Raji (cell line): ENCODE measurements around the gene ZBTB7C.

Source experiments
- POLR2A ChIP-seq: IDR thresholded peaks from 2 replicates; pipeline ENCODE4 v1.6.1; 2011; ENCODE audit warnings: low read depth, low read length, control low read depth; ENCODE audit not compliant: insufficient read depth

ZBTB7C gene

GRCh38 chr18:48136051-48136826 is 272.9 kb downstream of the ZBTB7C start:
- TF ChIP-seq POLR2A: no peak

- no peak for TF ChIP-seq POLR2A
These were observed 273.7 kb downstream of the ZBTB7C start for GRCh38 chr18:48135436-48135966.

GRCh38 chr18:48134609-48135008 is 274.6 kb downstream of the ZBTB7C start:
- no peak for TF ChIP-seq POLR2A

GRCh38 chr18:48133671-48134251 is 275.4 kb downstream of the ZBTB7C start:
- no peak for TF ChIP-seq POLR2A

- TF ChIP-seq POLR2A: no peak
These were observed 276.2 kb downstream of the ZBTB7C start for GRCh38 chr18:48132797-48133655.

- no peak for TF ChIP-seq POLR2A
These were observed 278.1 kb downstream of the ZBTB7C start for GRCh38 chr18:48131042-48131441.

- no peak for TF ChIP-seq POLR2A
These were observed 279.5 kb downstream of the ZBTB7C start for GRCh38 chr18:48129621-48130082.

GRCh38 chr18:48127606-48128005 is 281.6 kb downstream of the ZBTB7C start:
- no peak for TF ChIP-seq POLR2A

- TF ChIP-seq POLR2A: no peak
These were observed 282.9 kb downstream of the ZBTB7C start for GRCh38 chr18:48126240-48126639.

GRCh38 chr18:48125724-48126123 is 283.5 kb downstream of the ZBTB7C start:
- no peak for TF ChIP-seq POLR2A

- TF ChIP-seq POLR2A: no peak
These were observed 284.1 kb downstream of the ZBTB7C start for GRCh38 chr18:48124857-48125626.

- TF ChIP-seq POLR2A: no peak
These were observed 285.2 kb downstream of the ZBTB7C start for GRCh38 chr18:48123941-48124340.

GRCh38 chr18:48123324-48123723 is 285.9 kb downstream of the ZBTB7C start:
- TF ChIP-seq POLR2A: no peak

GRCh38 chr18:48122816-48123215 is 286.4 kb downstream of the ZBTB7C start:
- no peak for TF ChIP-seq POLR2A

- no peak for TF ChIP-seq POLR2A
These were observed 286.8 kb downstream of the ZBTB7C start for GRCh38 chr18:48122376-48122775.
